Measurements from ENCODE around the gene NDUFS8. TPM values are rescaled to one million over a fixed set of nuclear protein-coding genes. Genes with fewer than 3 reads are reported as not detected.

The NDUFS8 gene
- total RNA-seq, 1 donor from 2014 or later: 48.5 TPM

DNA sequence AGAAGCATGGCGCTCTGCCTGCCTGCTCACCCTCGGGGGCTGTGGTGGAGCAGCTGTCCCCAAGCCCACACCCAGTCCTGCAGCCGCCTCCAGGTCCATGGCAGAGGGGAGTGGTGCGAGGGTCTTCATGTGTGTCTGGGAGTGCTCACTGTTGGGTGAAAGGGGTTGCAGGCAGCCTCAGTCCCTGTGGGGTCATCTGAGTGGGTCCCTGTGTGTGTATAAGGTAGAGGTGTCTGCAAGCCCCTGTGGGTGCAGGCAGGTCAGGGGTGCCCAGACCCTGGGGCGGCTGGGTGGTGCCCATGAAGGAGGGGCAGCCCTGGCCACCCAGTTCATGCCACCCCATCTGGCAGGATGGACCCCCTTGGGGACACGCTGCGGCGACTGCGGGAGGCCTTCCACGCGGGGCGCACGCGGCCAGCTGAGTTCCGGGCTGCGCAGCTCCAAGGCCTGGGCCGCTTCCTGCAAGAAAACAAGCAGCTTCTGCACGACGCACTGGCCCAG, 15.5 kb upstream of the NDUFS8 start:
- FAIRE-seq: no peak
- no peak for DNase-seq (ENCODE audit: low spot score in 2 of 2)

DNA sequence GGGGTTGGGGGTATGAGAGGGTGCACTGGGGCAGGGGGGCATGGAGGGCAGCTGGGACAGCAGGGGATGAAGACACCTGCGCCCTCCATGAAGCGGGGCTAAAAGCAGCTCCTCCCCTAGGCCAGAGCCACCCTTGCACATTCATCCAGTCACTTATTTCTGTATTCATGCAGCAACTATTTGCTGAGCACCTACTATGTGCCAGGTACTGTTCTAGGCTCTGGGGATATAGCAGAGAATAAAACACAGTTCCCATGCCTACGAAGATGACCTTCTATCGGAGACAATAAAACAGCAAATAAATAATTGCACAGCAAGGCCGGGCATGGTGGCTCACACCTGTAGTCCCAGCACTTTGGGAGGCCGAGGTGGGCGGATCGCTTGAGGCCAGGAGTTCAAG, 15.0 kb upstream of the NDUFS8 start:
- no peak for FAIRE-seq

GRCh38 chr11:68016161-68016903, 14.1 kb upstream of the NDUFS8 start:
- FAIRE-seq (no peak), DNase-seq (ENCODE audit: low spot score in 2 of 2) (no peak)

More for the DNA sequence above, 15.0 kb upstream of the NDUFS8 start:
- DNase-seq (ENCODE audit: low spot score in 2 of 2): no peak

GRCh38 chr11:68016904-68017817, 13.3 kb upstream of the NDUFS8 start:
- DNase-seq (ENCODE audit: low spot score in 2 of 2): no peak
- FAIRE-seq: no peak

- FAIRE-seq: no peak
- no peak for DNase-seq (ENCODE audit: low spot score in 2 of 2)
Measured at GRCh38 chr11:68017980-68018729, 12.3 kb upstream of the NDUFS8 start.

- no peak for FAIRE-seq
- DNase-seq (ENCODE audit: low spot score in 2 of 2): no peak
Measured at GRCh38 chr11:68018730-68019190, 11.7 kb upstream of the NDUFS8 start.

GRCh38 chr11:68019486-68019885, 11.0 kb upstream of the NDUFS8 start:
- DNase-seq (ENCODE audit: low spot score in 2 of 2): no peak
- no peak for FAIRE-seq

GRCh38 chr11:68020575-68020974, 9.9 kb upstream of the NDUFS8 start:
- DNase-seq (ENCODE audit: low spot score in 2 of 2) (no peak), FAIRE-seq (no peak)

DNA sequence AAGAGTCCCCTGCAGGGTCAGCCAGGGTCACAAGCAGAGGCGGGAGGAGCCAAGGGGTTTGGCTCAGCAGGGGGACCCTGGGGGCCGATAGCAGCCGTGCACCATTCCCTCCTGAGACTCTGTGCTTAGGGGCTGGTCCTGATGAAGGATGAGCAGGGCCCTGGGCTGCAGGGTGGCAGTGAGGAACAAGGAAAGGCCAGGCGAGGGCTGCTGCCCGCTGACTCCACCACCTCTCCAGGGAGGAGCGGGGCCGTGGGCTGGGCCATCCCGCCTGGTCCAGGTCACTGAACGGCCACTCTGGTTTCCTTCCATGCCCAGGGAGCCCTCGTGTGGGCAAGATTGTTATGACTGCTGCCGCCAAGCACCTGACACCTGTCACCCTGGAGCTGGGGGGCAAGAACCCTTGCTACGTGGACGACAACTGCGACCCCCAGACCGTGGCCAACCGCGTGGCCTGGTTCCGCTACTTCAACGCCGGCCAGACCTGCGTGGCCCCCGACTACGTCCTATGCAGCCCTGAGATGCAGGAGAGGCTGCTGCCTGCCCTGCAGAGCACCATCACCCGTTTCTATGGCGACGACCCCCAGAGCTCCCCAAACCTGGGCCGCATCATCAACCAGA, 9.2 kb upstream of the NDUFS8 start:
- no peak for DNase-seq (ENCODE audit: low spot score in 2 of 2)
- no peak for FAIRE-seq

GRCh38 chr11:68022531-68022930, 8.0 kb upstream of the NDUFS8 start:
- no peak for DNase-seq (ENCODE audit: low spot score in 2 of 2)
- no peak for FAIRE-seq

- no peak for DNase-seq (ENCODE audit: low spot score in 2 of 2)
- no peak for FAIRE-seq
Measured at GRCh38 chr11:68024508-68024907, 6.0 kb upstream of the NDUFS8 start.

GRCh38 chr11:68025047-68025446, 5.4 kb upstream of the NDUFS8 start:
- no peak for FAIRE-seq
- DNase-seq (ENCODE audit: low spot score in 2 of 2): no peak

DNA sequence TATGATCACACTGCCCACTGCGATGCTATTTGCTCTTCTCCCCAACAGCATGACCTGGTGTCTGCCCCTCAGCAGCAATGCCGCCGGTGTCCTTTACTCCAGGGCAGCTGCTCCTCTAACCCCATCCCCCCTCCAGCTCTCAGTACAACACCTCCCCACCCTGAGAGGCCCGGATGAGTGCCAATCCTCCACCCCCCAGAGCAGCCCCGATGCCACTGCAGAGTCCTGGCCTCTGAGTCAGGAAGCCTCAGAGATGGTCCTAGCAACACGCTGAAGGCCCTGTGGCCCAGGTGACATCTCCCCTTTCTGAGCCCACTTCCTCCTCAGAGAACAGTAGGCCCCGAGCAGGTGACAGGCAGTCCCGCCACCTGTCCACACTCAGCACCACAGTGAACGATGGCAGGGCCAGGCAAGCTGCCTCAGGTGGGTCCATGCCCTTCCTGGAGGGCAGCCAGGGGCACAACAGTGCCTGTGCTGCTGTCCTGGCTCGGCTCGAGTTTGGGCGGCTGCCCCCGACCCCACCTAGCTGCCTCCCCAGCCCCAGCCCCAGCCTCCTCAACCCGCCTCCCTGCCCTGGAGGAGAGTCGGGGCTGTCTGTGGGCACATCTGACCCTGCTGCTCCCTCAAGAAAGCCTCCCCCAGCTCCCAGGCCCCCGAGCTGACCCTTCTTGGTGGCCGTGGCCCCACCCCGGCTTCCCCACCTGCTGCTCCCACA, 3.9 kb upstream of the NDUFS8 start:
- no peak for FAIRE-seq

GRCh38 chr11:68027667-68028066, 2.8 kb upstream of the NDUFS8 start:
- FAIRE-seq (no peak), DNase-seq (ENCODE audit: low spot score in 2 of 2) (no peak)

More for the DNA sequence above, 3.9 kb upstream of the NDUFS8 start:
- DNase-seq (ENCODE audit: low spot score in 2 of 2): no peak

DNA sequence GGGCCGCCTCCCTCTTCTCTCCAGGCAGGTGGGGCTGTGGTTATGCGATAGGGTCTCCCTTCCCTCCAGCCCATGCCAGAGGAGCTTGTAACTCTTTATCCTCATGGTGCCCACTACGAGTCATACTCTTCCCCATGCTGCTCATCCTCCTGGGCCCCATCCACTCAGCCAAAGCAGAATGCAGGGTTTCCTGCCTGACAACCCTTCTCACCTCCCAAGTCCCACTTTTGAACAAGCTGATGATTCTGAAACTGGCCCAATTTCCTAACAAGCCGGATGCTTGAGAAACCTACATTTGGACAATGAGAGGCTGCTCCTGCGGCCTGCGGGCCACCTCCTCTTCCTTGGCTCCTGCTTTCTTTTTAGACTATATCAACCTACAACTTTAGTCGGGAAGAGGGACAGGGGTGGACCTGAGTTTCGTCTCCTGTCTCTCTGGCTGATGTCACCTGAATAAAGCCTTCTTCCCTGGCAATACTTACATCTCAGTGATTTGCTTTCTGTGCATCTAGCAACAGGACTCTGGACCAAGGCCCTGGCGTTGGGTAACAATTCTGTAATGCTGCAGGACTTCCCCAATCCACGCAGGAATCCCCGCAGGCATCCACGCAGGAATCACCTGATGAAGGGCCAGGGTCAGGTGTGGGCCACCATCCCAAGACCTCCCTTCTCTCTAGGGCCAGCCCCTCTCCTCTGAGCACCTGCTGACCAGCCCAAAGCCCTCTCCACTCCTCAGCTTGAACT, 1.5 kb upstream of the NDUFS8 start:
- DNase-seq (ENCODE audit: low spot score in 2 of 2): no peak
- no peak for FAIRE-seq

DNA sequence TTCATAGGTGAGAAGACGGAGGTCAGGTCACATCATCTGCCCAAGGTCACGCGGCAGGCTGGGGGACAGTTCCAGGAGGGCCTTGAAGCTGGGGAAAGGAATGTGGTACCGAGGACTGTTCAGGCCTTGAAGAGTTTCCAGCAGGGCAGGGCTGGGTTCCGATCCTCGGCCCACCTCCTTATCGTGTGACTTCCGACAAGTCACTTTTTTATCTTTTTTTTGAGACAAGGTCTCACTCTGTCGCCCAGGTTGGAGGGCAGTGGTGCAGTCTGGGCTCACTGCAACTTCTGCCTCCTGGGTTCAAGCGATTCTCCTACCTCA, 623 bp downstream of the NDUFS8 start:
- FAIRE-seq: no peak
- no peak for DNase-seq (ENCODE audit: low spot score in 2 of 2)

- DNase-seq (ENCODE audit: low spot score in 2 of 2): no peak
- no peak for FAIRE-seq
Measured at GRCh38 chr11:68032003-68032402, 1.5 kb downstream of the NDUFS8 start.

- FAIRE-seq (no peak), DNase-seq (ENCODE audit: low spot score in 2 of 2) (no peak)
Measured at GRCh38 chr11:68032997-68033707, 2.7 kb downstream of the NDUFS8 start.

Measured in frontal cortex (tissue), 4 donors.